HepG2 (cell line): ENCODE measurements around the gene MCAT. TPM values are rescaled to one million over a fixed set of nuclear protein-coding genes. Genes with fewer than 3 reads are reported as not detected.

Source experiments
- ASH2L ChIP-seq: fragments of 300-600, 200-600 bp; sonication (generic); IDR thresholded peaks from 2 replicates; pipeline ENCODE4 v1.7.0; 2017; ENCODE audit warnings: low read depth, mild to moderate bottlenecking, moderate library complexity, mixed read lengths, low read length; ENCODE audit not compliant: insufficient read length
- ATF2 ChIP-seq: sonication (generic); formaldehyde crosslinking; IDR thresholded peaks from 2 replicates; pipeline ENCODE4 v1.4.0; 2020; ENCODE audit warnings: missing genetic modification reagents
- ATF3 ChIP-seq: sonication (generic); formaldehyde crosslinking; IDR thresholded peaks from 2 replicates; pipeline ENCODE4 v1.4.0; 2020; ENCODE audit warnings: missing genetic modification reagents
- CTCF ChIP-seq: sonication (generic); formaldehyde crosslinking; IDR thresholded peaks from 2 replicates; pipeline ENCODE4 v1.5.0; 2020; ENCODE audit warnings: mild to moderate bottlenecking, missing genetic modification reagents, moderate library complexity
- EP300 ChIP-seq, 3 experiments: sonication (generic) in 1 of 3; formaldehyde crosslinking in 1 of 3; IDR thresholded peaks; 2 replicates each; pipeline versions ENCODE4 v1.5.1 to v1.6.1; 2011 to 2020; ENCODE audit warnings: low read depth in 2 of 3, low read length in 2 of 3, borderline replicate concordance in 1 of 3, improper control_type of control experiment in 1 of 3, mild to moderate bottlenecking in 1 of 3, missing genetic modification reagents in 1 of 3, moderate library complexity in 1 of 3
- ESRRA ChIP-seq: sonication (generic); formaldehyde crosslinking; IDR thresholded peaks from 2 replicates; pipeline ENCODE4 v1.5.1; 2020; ENCODE audit warnings: mild to moderate bottlenecking, low read depth, missing genetic modification reagents
- HES4 ChIP-seq: sonication (generic); formaldehyde crosslinking; IDR thresholded peaks from 2 replicates; pipeline ENCODE4 v1.9.0; 2021; ENCODE audit warnings: mild to moderate bottlenecking, missing genetic modification reagents, borderline replicate concordance
- HNRNPUL1 ChIP-seq: fragments of 200-400 bp; formaldehyde crosslinking; IDR thresholded peaks from 2 replicates; pipeline ENCODE4 v1.6.1; 2017; ENCODE audit warnings: low read depth, mild to moderate bottlenecking, low read length, moderate library complexity
- PATZ1 ChIP-seq: sonication (generic); formaldehyde crosslinking; IDR thresholded peaks from 2 replicates; pipeline ENCODE4 v1.4.0; 2020; ENCODE audit warnings: missing genetic modification reagents
- PRDM10 ChIP-seq: sonication (generic); formaldehyde crosslinking; IDR thresholded peaks from 2 replicates; pipeline ENCODE4 v1.4.0; 2020; ENCODE audit warnings: low read depth, missing genetic modification reagents
- SP2 ChIP-seq: sonication (generic); formaldehyde crosslinking; IDR thresholded peaks from 2 replicates; pipeline ENCODE4 v1.5.1; 2020; ENCODE audit warnings: mild to moderate bottlenecking, missing genetic modification reagents
- SRY ChIP-seq: sonication (generic); formaldehyde crosslinking; IDR thresholded peaks from 2 replicates; pipeline ENCODE4 v1.8.0; 2022; ENCODE audit warnings: mild to moderate bottlenecking, missing genetic modification reagents
- ZKSCAN8 ChIP-seq: IDR thresholded peaks from 2 replicates; pipeline ENCODE4 v1.6.1; 2016; ENCODE audit warnings: borderline replicate concordance, missing genetic modification reagents, missing compliant biosample characterization
- ZNF460 ChIP-seq: sonication (generic); formaldehyde crosslinking; IDR thresholded peaks from 2 replicates; pipeline ENCODE4 v1.5.1; 2020; ENCODE audit warnings: missing genetic modification reagents, mild to moderate bottlenecking, borderline replicate concordance
- ZNF570 ChIP-seq: sonication (generic); formaldehyde crosslinking; IDR thresholded peaks from 2 replicates; pipeline ENCODE4 v1.4.0; 2020; ENCODE audit warnings: mild to moderate bottlenecking, missing genetic modification reagents, borderline replicate concordance
- ZSCAN31 ChIP-seq: sonication (generic); formaldehyde crosslinking; IDR thresholded peaks from 2 replicates; pipeline ENCODE4 v1.5.0; 2020; ENCODE audit warnings: low read depth, mild to moderate bottlenecking, missing genetic modification reagents
- polyA plus RNA-seq, 8 experiments: library from polyadenylated mRNA; depleted of rRNA in 3 of 8; stranded (reverse) in 7 of 8; unstranded in 1 of 8; fragments of >200 nt; fragmentation: Illumina TruSeq in 4 of 8; extraction: Trizol in 4 of 8; gene quantifications; 2 replicates each; pipeline versions ENCODE4 v1.2.1 to v1.2.3, GENCODE V29; 2011 to 2016; ENCODE audit warnings: low read depth in 4 of 8, missing spikeins in 1 of 8, mixed read lengths in 1 of 8; ENCODE audit not compliant: insufficient read depth in 1 of 8
- total RNA-seq, 5 experiments: library from RNA; depleted of rRNA; stranded (reverse); fragments of >200 nt; fragmentation: Illumina TruSeq; extraction: Trizol; gene quantifications; 2 replicates each; pipeline ENCODE4 v1.2.3, GENCODE V29; 2016; ENCODE audit warnings: low read depth in 1 of 5

The MCAT gene
- total and polyA plus RNA-seq, 2 of the 13 experiments (the other 11 are each of a cell fraction or from before 2014, with no cell fraction given) = 9.3 to 16.7 TPM

GRCh38 chr22:43088984-43089717, 54.0 kb downstream of the MCAT start, which contains the start of gene TTLL1 (continued):
- TF ChIP-seq EP300 (IDR thresholded peaks at IDR 0.05; ENCODE audit: low read depth in 2 of 2, low read length in 2 of 2) = no peak
- TF ChIP-seq EP300 (CRISPR knock-in tag; IDR thresholded peaks at IDR 0.05; ENCODE audit: borderline replicate concordance) = no peak
- TF ChIP-seq CTCF (CRISPR knock-in tag) = peak; percentile 18; the same call in 1 of the 2 replicates
- no peak for TF ChIP-seq HES4 (CRISPR knock-in tag)
- no peak for TF ChIP-seq ZKSCAN8 (CRISPR knock-in tag)
- TF ChIP-seq ZNF460 = no peak
- no peak for TF ChIP-seq PRDM10 (CRISPR knock-in tag)
- no peak; the same call in 1 of the 2 replicates for TF ChIP-seq ATF2 (CRISPR knock-in tag)
- peak; percentile 54 for TF ChIP-seq ASH2L
- TF ChIP-seq ZSCAN31 = peak; percentile 38; the same call in 1 of the 2 replicates
- TF ChIP-seq ESRRA (CRISPR knock-in tag) = peak; percentile 55; the same call in 1 of the 2 replicates
- no peak for TF ChIP-seq ZNF570
- no peak; the same call in 1 of the 2 replicates for TF ChIP-seq ATF3 (CRISPR knock-in tag)
- TF ChIP-seq SP2 (CRISPR knock-in tag) = peak; percentile 74
- no peak for TF ChIP-seq SRY (CRISPR knock-in tag)
- TF ChIP-seq HNRNPUL1 = no peak
- TF ChIP-seq PATZ1 (CRISPR knock-in tag) = peak; percentile 53
